Body of pancreas (tissue), 4 donors: ENCODE measurements around the gene FBXO41. TPM values are rescaled to one million over a fixed set of nuclear protein-coding genes. Genes with fewer than 3 reads are reported as not detected.
A peak's percentile ranks its signal among the peaks of the same experiment; 100 is the strongest.

Experiments used
- ATAC-seq: fragments of 150-250 bp; one replicate; pipeline ENCODE4 v1.9.1; 2016
- DNase-seq, 4 donors: peaks; one replicate each; pipeline ENCODE4 v3.0.0-alpha.2; 2019
- H3K27ac ChIP-seq, 4 donors: fragments of 200-600 bp; sonication (generic); 1 replicate in 3 of 4; 2 replicates in 1 of 4; pipeline versions ENCODE4 v1.5.1 to v1.6.1; 2016 to 2019; ENCODE audit warnings: mild to moderate bottlenecking in 1 of 4, mixed read lengths in 1 of 4, moderate library complexity in 1 of 4
- H3K27me3 ChIP-seq, 2 donors: fragments of 200-600 bp; sonication (generic); one replicate each; pipeline ENCODE4 v1.6.0; 2016; ENCODE audit warnings: mild to moderate bottlenecking in 1 of 2
- H3K36me3 ChIP-seq, 2 donors: fragments of 200-600 bp; sonication (generic); replicated peaks in 1 of 2; 2 replicates each; pipeline ENCODE4 v1.5.1; 2016; ENCODE audit warnings: low read depth in 2 of 2; ENCODE audit not compliant: insufficient read depth in 1 of 2
- H3K4me1 ChIP-seq: fragments of 200-600 bp; sonication (generic); one replicate; pipeline ENCODE4 v1.6.0; 2016
- H3K4me3 ChIP-seq, 2 donors: fragments of 200-600 bp; sonication (generic); 1 replicate in 1 of 2; 2 replicates in 1 of 2; pipeline ENCODE4 v1.5.1; 2016 to 2019
- H3K9me3 ChIP-seq, 3 donors: fragments of 200-600 bp; sonication (generic); 1 replicate in 2 of 3; 2 replicates in 1 of 3; pipeline ENCODE4 v1.5.1; 2016
- CTCF ChIP-seq, 7 experiments: fragments of 450-650 bp in 4 of 7; fragments of 200-600 bp in 3 of 7; sonication (generic) in 3 of 7; IDR thresholded peaks; one replicate each; pipeline ENCODE4 v1.5.1; 2016 to 2019; ENCODE audit warnings: antibody characterized with exemption in 7 of 7
- POLR2A ChIP-seq, 3 donors: fragments of 450-650 bp; IDR thresholded peaks; one replicate each; pipeline ENCODE4 v1.6.1; 2016; ENCODE audit warnings: antibody characterized with exemption in 3 of 3, mild to moderate bottlenecking in 2 of 3
- WGBS, 2 donors: methylation state at CpG; one replicate each; pipeline ENCODE4 v1.1.5; 2017; 5-methylcytosine and 5-hydroxymethylcytosine counted together
- intact Hi-C: fragments of 100-400 bp; cut with DNase I; formaldehyde crosslinking; loops from one replicate; pipeline ENCODE4 v1.15.1; 2023
- total RNA-seq, 2 donors: library from RNA; depleted of rRNA; stranded (reverse); fragments of >200 nt; gene quantifications; one replicate each; pipeline ENCODE4 v1.1.0, GENCODE V29; 2016

Gene FBXO41
- total RNA-seq, 2 donors from 2014 or later, result 4.3 to 11.2 TPM

- intact Hi-C loops, result no loop called here
- ATAC-seq, result no peak
- H3K9me3 ChIP-seq, result no peaks in the 10 kb centered on the region
- DNase-seq, result peak; percentile 29 to 53 (median 36)
- H3K27ac ChIP-seq, result no peak overlapping the region
- H3K36me3 ChIP-seq, result no peaks in the 10 kb centered on the region
- H3K27me3 ChIP-seq, result peaks cover 0 to 29% of the 10 kb centered on the region in 2 donors
- TF ChIP-seq POLR2A (IDR thresholded peaks at IDR 0.05) (no peak), CTCF (IDR thresholded peaks at IDR 0.05) (no peak)
- no peak overlapping the region for H3K4me3 ChIP-seq
- WGBS, 2 donors, result 5 to 6% methylated on average over 32 to 34 of the region's 34 CpGs
- peaks cover 28% of the 10 kb centered on the region for H3K4me1 ChIP-seq
Observed at GRCh38 chr2:73291093-73291460, 6.8 kb upstream of the FBXO41 start.

GRCh38 chr2:73290049-73290839 is 6.0 kb upstream of the FBXO41 start:
- no peaks in the 10 kb centered on the region for H3K36me3 ChIP-seq
- TF ChIP-seq POLR2A (IDR thresholded peaks at IDR 0.05), result no peak
- TF ChIP-seq CTCF (IDR thresholded peaks at IDR 0.05), result peak; percentile 10 to 46 (median 43)
- H3K27ac ChIP-seq, result no peak overlapping the region
- H3K4me1 ChIP-seq, result peaks cover 28% of the 10 kb centered on the region
- H3K9me3 ChIP-seq, result no peaks in the 10 kb centered on the region
- 48 to 54% methylated on average over 6 of the region's 6 CpGs for WGBS, 2 donors
- intact Hi-C loops, result no loop called here
- no peak overlapping the region for H3K4me3 ChIP-seq
- H3K27me3 ChIP-seq, result peaks cover 0 to 24% of the 10 kb centered on the region in 2 donors
- ATAC-seq (peak; percentile 32), DNase-seq (peak; percentile 41 to 62 (median 52))

GRCh38 chr2:73289304-73289703 is 5.0 kb upstream of the FBXO41 start:
- H3K9me3 ChIP-seq, result no peaks in the 10 kb centered on the region
- no peaks in the 10 kb centered on the region for H3K36me3 ChIP-seq
- H3K27me3 ChIP-seq, result peaks cover 0 to 24% of the 10 kb centered on the region in 2 donors
- TF ChIP-seq POLR2A (IDR thresholded peaks at IDR 0.05) (no peak), CTCF (IDR thresholded peaks at IDR 0.05) (no peak)
- DNase-seq (no peak), ATAC-seq (no peak)
- peaks cover 36% of the 10 kb centered on the region for H3K4me1 ChIP-seq
- no peak overlapping the region for H3K4me3 ChIP-seq
- intact Hi-C loops, result no loop called here
- H3K27ac ChIP-seq, result no peak overlapping the region

GRCh38 chr2:73286134-73286655 is 1.9 kb upstream of the FBXO41 start:
- H3K27me3 ChIP-seq, result no peaks in the 10 kb centered on the region
- H3K27ac ChIP-seq, result no peak overlapping the region
- no peaks in the 10 kb centered on the region for H3K36me3 ChIP-seq
- ATAC-seq, result no peak
- H3K9me3 ChIP-seq, result no peaks in the 10 kb centered on the region
- no peak for TF ChIP-seq POLR2A (IDR thresholded peaks at IDR 0.05)
- TF ChIP-seq CTCF (IDR thresholded peaks at IDR 0.05), result no peak
- 82 to 86% methylated on average over 3 of the region's 3 CpGs for WGBS, 2 donors
- no peak overlapping the region for H3K4me3 ChIP-seq
- DNase-seq, result no peak
- peaks cover 21% of the 10 kb centered on the region for H3K4me1 ChIP-seq
- intact Hi-C loops, result no loop called here
